CD1c-positive myeloid dendritic cell (primary cell): ENCODE data around the gene XPA.
"Not testable (repeated sequence)": the region's sequence is repeated elsewhere in the genome, so short reads cannot be mapped to it uniquely, and the experiment has no call there.

ENCODE experiments used
- DNase-seq: peaks from one replicate; pipeline ENCODE4 v3.0.0-alpha.2; 2016; ENCODE audit errors: extremely low spot score

Gene XPA

GRCh38 chr9:97703437-97704344, 6.6 kb upstream of the XPA start:
- no peak for DNase-seq

GRCh38 chr9:97699824-97700223, 2.7 kb upstream of the XPA start:
- not testable (repeated sequence) for DNase-seq

GRCh38 chr9:97699281-97699680, 2.1 kb upstream of the XPA start:
- peak; percentile 18 for DNase-seq

GRCh38 chr9:97698865-97699264, 1.7 kb upstream of the XPA start:
- DNase-seq = no peak

GRCh38 chr9:97697837-97698236, 697 bp upstream of the XPA start:
- no peak for DNase-seq

GRCh38 chr9:97695995-97696802, 941 bp downstream of the XPA start:
- DNase-seq = peak; percentile 48

- no peak for DNase-seq
Observed at GRCh38 chr9:97695390-97695789, 1.8 kb downstream of the XPA start.

GRCh38 chr9:97694769-97695168, 2.4 kb downstream of the XPA start:
- no peak for DNase-seq

GRCh38 chr9:97689401-97690180, 7.5 kb downstream of the XPA start:
- DNase-seq = no peak

GRCh38 chr9:97688654-97689053, 8.5 kb downstream of the XPA start:
- no peak for DNase-seq

- no peak for DNase-seq
Observed at GRCh38 chr9:97682242-97682641, 14.9 kb downstream of the XPA start.

- DNase-seq = no peak
Observed at GRCh38 chr9:97675655-97676054, 21.5 kb downstream of the XPA start.

GRCh38 chr9:97673922-97674321, 23.2 kb downstream of the XPA start:
- no peak for DNase-seq

GRCh38 chr9:97672403-97672802, 24.7 kb downstream of the XPA start:
- DNase-seq = no peak

- no peak for DNase-seq
Observed at GRCh38 chr9:97670586-97670985, 26.6 kb downstream of the XPA start.

GRCh38 chr9:97668485-97668884, 28.7 kb downstream of the XPA start:
- no peak for DNase-seq

- DNase-seq = peak; percentile 27
Observed at GRCh38 chr9:97666907-97667686, 30.0 kb downstream of the XPA start.

GRCh38 chr9:97665742-97666141, 31.4 kb downstream of the XPA start:
- DNase-seq = no peak

- no peak for DNase-seq
Observed at GRCh38 chr9:97660847-97661246, 36.3 kb downstream of the XPA start.

- peak; percentile 51 for DNase-seq
Observed at GRCh38 chr9:97660340-97660739, 36.8 kb downstream of the XPA start.

GRCh38 chr9:97659771-97660170, 37.4 kb downstream of the XPA start:
- DNase-seq = no peak
